GM19351 (cell line): ENCODE results near the gene TAB2.

Experiments
- ATAC-seq: cut with Tn5 transposase; IDR thresholded peaks from one replicate; pipeline ENCODE4 v1.9.1; 2021; ENCODE audit warnings: mild to moderate bottlenecking, moderate library complexity; ENCODE audit not compliant: unreplicated experiment

The TAB2 gene, protein sequence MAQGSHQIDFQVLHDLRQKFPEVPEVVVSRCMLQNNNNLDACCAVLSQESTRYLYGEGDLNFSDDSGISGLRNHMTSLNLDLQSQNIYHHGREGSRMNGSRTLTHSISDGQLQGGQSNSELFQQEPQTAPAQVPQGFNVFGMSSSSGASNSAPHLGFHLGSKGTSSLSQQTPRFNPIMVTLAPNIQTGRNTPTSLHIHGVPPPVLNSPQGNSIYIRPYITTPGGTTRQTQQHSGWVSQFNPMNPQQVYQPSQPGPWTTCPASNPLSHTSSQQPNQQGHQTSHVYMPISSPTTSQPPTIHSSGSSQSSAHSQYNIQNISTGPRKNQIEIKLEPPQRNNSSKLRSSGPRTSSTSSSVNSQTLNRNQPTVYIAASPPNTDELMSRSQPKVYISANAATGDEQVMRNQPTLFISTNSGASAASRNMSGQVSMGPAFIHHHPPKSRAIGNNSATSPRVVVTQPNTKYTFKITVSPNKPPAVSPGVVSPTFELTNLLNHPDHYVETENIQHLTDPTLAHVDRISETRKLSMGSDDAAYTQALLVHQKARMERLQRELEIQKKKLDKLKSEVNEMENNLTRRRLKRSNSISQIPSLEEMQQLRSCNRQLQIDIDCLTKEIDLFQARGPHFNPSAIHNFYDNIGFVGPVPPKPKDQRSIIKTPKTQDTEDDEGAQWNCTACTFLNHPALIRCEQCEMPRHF

DNA sequence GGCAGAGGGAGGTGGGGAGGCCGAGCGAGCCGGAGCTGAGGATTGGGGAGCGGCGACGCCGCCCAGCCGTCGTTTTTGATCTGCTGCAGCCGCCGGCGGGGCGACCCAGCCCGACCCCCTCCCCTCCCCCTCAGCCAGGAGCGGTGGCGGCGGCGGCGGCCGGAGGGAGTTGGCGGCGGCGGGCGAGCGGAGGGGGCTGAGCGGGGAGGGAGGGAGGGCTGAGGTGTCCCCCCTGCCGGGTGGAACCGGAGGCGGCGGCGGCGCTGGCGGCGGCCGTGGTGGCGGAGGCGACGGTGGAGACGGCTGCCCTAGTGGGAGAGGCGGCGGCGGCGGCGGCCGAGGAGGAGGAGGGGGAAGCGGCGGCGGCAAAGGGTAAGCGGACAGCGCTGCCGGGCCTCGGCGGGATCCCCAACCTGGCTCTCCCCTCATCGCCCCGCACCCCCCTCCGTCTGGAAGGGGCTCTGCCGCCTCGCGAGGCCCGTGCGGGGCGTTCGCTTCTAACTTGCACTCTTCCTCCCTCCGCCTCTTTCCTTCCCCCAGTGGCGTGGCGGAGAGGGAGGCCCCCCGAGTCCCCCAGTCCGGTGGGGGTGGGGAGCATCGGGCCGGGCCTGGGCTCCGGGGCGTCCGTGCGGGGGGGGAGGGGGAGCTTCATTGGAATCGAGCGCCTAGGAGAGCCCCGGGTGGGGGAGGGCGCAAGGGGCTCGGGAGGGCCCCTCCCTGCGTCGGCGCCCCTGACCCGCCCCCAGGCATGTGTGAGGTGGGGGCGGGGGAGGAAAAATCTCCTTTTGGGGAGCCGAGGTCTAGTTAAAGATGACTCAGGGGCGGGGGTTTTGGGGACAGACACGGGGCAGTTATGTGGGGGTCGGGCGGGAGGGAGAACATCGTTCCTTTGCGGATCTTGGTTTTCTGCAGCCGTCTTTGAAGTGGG is at the start of gene TAB2:
TSS of gene TAB2 (plus strand) at position 69 of the 928 bp plus-strand sequence. CDS start 52,286 bp downstream, outside the sequence.
- ATAC-seq: peak; percentile 17

DNA sequence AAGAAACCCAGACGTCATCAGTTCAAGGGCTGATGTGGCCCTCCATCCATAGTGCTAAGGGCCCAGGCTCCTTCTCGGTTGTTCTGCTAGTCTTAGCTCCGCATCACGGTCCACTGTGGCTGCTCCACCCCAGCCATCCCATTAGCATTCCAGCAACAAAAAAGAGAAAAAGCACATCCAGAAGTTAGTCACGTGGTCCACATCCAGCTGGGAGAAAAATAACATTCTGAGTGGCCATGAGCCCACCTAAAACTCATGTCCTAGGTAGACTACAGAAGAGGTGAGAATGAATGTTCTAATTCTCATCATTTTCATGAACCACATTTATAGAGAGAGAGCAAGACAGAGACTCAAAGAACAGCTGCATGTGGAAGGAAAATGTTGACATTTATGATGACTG is 49.4 kb upstream of the TAB2 start:
- no peak for ATAC-seq

DNA sequence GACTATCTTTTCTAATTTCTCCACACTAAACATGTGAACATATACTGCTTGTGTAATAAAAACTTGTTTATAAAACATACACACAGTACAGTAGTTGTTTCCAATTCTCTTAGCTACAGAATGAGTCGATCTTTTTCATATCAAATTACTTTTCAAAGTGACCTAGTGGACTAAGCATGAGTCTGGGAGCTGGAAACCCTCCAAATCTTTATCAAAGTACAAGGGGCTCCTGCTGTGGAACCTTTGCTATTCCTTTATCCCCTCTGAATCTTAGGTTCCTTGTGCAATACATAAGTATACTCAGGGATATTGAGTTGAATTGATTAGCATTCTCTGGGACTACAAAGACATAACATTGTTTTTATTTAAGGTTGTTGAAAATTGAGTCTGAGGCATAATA is 48.7 kb upstream of the TAB2 start:
- ATAC-seq: no peak

DNA sequence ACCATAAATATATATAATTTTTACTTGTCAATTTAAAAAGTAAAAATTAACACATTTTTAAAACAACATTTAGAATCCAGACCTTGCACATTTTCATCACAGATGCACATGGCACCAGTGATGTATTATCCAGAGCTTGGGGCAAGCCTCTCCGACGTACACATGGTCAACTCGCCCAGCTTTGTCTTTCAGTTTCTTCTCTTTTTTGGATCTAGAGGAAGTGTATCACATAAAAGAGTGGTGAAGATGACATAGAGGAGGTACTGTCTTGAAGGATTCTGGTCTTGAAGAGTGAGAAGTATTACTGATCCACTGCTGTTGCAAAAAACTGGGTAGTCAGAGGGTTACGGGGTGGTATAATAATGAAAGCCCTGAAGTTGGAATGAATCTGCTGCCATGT is 46.9 kb upstream of the TAB2 start:
- no peak for ATAC-seq

DNA sequence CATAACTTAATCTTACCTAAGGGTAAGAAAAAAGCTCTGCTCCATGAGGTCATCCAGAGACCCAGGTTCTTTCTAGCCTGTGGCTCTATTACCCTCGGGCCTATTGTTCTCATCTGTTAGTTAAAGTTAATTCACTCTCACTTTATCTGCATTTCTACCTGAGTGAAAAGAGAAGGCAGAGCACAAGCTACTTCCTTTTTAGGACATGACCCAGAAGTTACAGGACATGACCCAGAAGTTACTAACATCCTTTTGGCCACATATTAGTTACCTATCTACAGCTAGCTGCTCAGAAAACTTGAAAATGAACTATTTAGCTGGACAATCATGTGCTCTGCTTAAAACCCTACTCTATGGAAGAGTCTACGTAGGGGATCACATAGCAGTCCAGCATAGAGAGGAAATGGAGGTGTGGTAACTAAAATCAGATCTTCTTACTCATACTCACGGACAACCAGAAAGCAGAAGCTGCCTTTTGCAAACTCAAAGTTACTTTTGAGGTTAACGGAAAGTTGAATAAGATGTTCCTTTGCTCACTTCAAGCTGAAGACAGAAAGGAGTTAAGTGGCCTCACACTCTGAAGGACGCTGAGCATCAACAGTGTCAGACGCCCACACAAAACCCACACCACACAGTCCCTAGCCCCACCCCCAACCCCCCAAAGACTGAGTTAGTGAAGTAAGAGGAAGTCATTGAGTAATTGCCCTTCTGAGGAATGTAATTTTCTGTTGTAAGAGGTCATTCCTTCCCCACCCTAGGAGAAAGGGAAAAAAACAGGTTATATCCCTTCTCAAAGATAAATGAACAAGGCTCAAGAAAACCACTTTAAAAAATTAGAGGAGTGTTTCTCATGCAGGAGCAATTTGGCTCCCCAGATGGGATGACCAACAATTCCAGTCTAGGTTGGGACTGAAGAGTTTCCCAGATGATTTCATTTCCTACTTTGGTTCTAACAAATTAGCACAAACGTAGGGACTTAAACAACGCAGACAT is 45.9 kb upstream of the TAB2 start:
- peak; percentile 82 for ATAC-seq

DNA sequence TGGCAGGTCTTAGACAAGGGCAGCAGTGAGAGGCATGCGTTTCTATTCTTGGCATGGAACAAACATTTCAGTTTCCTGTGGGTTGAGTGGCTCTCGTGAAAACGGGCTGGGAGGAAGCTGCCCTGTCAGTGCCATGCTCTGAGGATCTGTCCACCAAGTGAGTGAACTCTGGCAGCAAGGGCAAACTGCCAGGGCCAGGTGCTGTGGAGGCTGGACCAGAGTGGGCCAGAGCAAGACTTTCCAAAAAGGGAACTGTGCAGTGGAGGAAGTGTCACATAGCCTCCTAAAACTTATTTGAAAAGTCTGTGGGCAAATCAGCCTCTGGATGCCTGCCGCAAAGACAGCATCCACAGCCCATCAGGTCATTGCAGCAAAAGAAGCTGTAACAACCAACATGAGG is 44.2 kb upstream of the TAB2 start:
- ATAC-seq: no peak

DNA sequence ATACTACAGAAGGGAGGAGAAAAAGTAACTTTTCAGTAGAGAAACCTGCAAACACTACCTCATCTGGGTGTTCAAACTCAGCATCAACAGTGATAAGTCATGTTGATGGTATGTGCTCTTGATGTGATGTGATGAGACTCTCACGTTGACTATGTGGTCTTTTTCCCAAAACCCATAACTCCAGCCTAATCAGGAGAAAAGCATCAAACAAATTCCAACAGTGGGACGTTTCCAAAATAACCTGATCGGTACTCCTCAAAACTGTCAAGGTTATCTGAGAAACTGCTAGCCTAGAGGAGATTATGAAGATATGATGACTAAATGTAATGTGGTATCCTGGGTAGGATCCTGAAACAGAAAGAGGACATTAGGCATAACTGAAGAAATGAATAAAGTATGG is 41.9 kb upstream of the TAB2 start:
- ATAC-seq: no peak

DNA sequence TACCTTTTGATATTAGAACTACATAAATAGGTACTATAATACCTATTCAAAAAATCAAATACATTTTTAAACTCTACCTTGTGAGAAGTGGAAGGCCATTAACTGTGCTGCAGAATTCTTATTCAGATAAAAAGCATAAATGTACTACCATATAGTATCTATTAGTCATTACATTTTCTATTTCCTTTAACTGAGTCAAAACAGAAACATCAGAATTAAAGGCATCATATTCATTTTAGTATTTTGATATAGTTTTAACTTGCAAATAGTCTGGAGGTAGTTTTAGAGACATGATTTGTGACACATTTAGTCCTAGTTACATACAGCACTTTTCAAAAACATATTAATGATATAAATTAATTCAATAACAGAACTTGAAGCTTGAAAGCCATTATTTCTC is 39.9 kb upstream of the TAB2 start:
- no peak for ATAC-seq

DNA sequence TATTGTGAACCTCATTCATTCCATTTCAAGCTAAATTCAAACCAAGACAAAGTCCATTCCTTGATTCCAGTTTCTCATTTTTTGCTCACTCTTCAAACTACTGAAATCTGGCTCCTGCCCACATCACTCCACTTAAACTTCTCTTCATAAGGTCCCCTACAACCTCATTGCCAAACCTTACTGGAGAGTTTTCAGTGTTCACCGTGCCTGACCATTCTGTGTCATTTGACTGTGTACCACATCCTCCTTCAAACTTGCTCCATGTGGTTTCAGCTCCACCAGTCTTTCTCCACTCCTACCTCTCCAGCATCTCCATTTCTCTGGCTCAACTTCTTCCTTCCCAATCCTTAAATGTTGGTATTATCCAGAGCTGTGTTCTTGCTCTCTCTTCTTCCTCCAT is 38.5 kb upstream of the TAB2 start:
- no peak for ATAC-seq

DNA sequence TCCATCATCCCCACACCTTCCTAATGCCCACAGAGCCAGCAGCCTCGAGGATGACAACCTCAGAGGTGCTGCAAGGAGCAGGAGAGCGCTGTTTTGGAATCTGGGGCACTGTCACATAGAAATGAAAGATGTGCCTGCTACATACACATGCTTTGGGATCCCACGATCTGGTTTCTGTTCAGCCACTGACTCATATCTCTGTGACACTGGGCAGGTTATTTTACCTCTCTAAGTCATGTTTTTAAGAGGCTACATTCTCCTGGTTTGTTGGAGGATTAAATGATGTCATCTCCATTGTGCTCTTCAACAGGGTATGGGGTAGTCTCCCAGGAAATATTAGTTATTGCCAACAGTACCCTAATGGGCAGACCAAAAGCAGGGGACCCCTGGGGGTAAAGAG is 32.6 kb upstream of the TAB2 start:
- ATAC-seq: no peak

DNA sequence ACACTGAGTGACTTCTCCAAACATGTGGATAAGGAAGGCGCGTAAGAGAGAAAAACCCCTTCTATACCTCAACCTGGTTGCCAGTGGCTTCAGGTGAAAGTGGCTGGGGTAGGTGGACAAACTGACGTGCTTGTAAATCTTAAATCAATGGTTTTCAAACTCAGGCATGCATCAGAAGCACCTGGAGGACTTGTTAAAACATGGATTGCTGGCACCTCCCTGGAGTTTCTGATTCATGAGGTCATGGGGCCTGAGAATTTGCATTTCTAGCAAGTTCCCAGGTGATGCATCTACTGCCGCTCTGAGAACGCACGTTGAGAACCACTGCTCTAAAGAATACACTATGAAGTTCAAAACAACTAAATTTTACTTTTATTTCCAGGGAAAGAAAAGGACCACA is 31.9 kb upstream of the TAB2 start:
- no peak for ATAC-seq

DNA sequence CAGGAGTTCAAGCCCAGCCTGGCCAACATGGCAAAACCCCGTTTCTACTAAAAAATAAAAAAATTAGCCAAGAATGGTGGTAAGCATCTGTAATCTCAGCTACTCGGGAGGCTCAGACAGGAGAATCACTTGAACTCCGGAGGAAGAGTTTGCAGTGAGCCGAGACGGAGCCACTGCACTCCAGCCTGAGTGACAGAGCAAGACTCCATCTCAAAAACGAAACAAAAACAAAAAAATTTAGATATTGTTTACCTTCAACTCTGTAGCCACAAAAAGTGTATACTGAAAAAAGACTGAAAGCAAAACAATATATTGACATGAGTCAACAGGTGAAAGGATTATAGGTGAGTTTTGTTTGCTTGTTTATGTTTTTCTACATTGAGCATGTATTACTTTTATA is 30.6 kb upstream of the TAB2 start:
- ATAC-seq: no peak

DNA sequence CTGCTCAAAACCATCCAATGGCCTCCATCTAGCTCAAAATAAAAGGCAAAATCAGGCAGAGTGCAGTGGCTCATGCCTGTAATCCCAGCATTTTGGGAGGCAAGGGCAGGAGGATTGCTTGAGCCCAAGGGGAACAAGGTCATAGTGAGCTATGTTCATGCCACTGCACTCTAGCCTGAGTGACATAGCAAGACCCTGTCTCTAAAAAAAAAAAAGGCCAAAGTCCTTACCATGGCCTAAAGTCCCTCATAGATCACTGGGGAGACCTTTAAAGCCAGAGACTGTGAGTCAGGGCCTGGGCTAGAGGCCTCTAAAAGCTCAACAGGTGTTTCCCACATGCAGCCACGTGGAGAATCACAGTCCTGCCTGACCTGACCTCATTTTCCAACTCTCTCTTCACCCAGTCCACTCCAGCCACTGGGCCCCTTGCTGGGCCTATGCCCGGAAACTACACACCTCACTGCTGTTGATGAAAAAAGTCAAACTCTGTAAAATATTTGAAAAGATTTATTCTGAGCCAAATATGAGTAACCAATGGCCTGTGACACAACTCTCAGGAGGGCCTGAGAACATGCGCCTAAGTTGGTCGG is 28.2 kb upstream of the TAB2 start:
- ATAC-seq: no peak

DNA sequence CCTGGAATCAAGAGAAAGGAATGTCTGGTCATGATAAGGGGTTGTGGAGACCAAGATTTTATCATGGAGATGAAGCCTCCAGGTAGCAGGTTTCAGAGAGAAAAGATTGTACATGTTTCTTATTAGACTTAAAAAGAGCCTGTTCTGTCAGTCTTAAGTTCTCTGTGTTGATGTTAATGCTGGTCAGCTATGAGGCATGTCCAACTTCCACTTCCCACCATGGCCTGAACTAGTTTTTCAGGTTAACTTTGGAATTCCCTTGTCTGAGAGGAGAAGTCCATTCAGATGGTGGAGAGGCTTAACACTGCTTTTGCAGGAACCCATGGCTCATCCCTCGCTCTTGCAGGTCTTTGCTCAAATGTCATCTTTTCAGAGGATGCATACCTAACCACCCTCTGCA is 27.5 kb upstream of the TAB2 start:
- no peak for ATAC-seq

DNA sequence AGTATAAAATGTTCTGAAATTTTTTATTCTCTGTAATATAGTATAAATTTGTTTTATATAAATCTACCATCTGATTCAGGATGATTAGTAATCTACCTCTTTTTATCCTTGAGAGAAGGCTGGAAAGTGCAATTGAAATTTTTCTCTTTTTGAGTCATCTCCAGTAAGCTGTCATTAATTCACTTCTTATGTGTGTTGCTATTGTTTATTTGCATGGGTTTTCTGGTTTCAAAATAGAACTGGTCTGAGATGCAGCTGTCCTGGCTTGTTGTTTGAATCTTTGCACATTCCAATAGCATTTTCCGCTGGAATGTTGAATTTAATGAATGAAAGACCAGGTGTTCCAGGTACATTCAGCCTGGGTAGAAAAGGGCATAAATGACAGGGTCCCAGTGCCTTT is 24.3 kb upstream of the TAB2 start:
- ATAC-seq: no peak

DNA sequence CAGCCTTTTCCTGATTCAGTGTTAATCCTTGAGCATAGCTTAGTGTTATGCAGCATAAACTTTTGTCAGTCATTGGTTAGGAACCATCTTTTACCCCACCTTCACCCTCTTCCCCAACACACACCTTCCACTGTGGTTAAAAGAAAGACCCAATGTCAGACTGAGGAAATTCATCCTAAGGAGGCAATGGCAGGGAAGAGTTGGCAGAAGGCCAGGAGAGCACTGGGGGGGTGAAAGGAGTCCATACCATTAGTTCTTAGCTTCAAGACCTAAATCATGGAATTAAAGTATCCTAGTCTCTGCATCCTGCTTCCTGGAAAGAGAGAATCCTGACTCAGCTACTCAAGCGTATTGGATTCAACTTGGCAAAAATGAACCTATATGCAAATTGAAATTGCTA is 16.9 kb upstream of the TAB2 start:
- ATAC-seq: no peak

DNA sequence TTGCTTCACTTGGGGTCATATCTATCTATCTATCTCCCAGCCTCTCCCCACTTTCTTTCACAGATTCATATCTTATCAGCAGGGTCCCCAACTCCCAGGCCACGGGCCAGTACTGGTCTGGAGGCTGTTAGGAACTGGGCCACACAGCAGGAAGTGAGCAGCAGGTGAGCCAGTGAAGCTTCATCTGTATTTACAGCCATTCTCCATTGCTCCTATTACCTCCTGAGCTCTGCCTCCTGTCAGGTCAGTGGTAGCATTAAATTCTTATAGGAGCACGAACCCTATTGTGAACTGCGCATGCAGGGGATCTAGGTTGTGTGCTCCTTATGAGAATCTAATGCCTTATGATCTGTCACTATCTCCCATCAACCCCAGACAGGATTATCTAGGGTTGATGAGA is 14.8 kb upstream of the TAB2 start:
- ATAC-seq: no peak

DNA sequence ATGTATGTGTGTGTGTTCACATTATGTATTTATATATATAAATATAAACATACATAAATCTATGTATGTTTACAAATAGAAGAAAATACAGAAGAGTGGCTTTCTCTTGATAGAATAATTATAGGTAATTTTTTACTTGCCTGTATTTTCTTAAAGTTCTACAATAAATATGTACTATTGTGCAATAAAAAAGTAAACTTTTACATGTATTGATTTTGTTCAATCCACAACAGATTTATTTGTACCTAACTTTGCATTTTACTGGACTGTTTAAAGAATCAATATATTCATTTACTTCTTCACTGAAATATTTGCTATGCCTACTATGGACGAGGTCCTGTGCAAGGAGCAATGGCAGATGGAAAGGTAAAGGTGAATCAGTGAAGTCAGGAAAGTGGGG is 14.0 kb upstream of the TAB2 start:
- ATAC-seq: no peak

DNA sequence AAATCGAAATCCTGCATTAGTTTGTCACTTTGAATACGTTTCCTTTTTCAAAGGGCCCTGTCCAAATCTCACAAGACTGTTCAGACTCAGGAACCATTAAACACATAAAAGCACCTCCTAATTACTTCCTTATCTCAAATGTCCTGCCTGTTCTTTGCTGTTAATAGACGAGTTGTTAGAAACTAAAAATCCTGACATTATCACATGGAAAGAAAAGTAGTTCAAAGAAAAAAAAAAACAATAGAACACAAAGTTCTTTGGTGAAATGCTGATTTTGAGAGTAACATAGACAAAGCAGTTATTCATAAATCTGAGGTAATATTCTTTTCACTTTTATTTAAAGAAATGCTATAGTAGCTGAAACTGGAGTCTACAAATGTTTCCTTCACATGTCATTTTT is 12.1 kb upstream of the TAB2 start:
- no peak for ATAC-seq

DNA sequence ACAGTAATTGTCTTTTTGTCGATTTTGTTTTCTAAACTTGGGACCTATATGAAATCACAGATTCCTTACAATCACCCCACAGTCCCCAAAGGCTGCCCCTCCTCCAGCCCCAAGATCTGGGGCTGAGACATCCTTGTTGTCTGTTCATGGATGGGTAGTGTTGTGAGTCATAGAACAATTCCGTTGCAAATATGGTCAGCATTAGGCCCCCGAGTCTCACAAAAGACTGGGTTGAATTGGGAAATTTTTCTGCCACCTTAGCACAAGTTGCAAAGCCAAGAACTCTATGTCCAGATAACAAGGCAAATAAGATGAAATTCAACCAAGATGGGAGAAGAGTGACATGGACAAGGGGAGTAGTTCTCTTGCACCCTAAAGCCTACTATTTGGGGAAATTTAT is 10.5 kb upstream of the TAB2 start:
- ATAC-seq: no peak
